GM19043 (cell line): Measurements from ENCODE around the gene MVK.

Experiments
- ATAC-seq: cut with Tn5 transposase; IDR thresholded peaks from one replicate; pipeline ENCODE4 v1.9.1; 2021; ENCODE audit warnings: low read depth; ENCODE audit not compliant: unreplicated experiment

MVK gene

GRCh38 chr12:109605016-109605415, 31.4 kb downstream of the MVK start:
- no peak for ATAC-seq

- no peak for ATAC-seq
These were observed 32.1 kb downstream of the MVK start for GRCh38 chr12:109605599-109606228.

- ATAC-seq, result no peak
These were observed 32.9 kb downstream of the MVK start for GRCh38 chr12:109606320-109607028.

GRCh38 chr12:109607618-109608017, 34.0 kb downstream of the MVK start:
- no peak for ATAC-seq

- ATAC-seq, result no peak
These were observed 34.7 kb downstream of the MVK start for GRCh38 chr12:109608270-109608669.

GRCh38 chr12:109608793-109609192, 35.2 kb downstream of the MVK start:
- ATAC-seq, result no peak

GRCh38 chr12:109609342-109609741, 35.7 kb downstream of the MVK start:
- no peak for ATAC-seq

GRCh38 chr12:109610523-109610922, 36.9 kb downstream of the MVK start:
- no peak for ATAC-seq

GRCh38 chr12:109611223-109611622, 37.6 kb downstream of the MVK start:
- ATAC-seq, result no peak

GRCh38 chr12:109612003-109612402, 38.4 kb downstream of the MVK start:
- ATAC-seq, result no peak

GRCh38 chr12:109612975-109613502, 39.4 kb downstream of the MVK start:
- no peak for ATAC-seq

- no peak for ATAC-seq
These were observed 40.3 kb downstream of the MVK start for GRCh38 chr12:109613649-109614455.

GRCh38 chr12:109615556-109616229, 42.1 kb downstream of the MVK start:
- ATAC-seq, result no peak

GRCh38 chr12:109617491-109617890, 43.9 kb downstream of the MVK start:
- no peak for ATAC-seq

- ATAC-seq, result no peak
These were observed 44.5 kb downstream of the MVK start for GRCh38 chr12:109618082-109618481.

GRCh38 chr12:109619002-109619604, 45.5 kb downstream of the MVK start:
- ATAC-seq, result no peak

GRCh38 chr12:109621211-109621694, 47.7 kb downstream of the MVK start:
- ATAC-seq, result no peak

- no peak for ATAC-seq
These were observed 48.3 kb downstream of the MVK start for GRCh38 chr12:109621901-109622364.

- no peak for ATAC-seq
These were observed 50.9 kb downstream of the MVK start for GRCh38 chr12:109624467-109624866.

GRCh38 chr12:109625131-109625559, 51.6 kb downstream of the MVK start:
- ATAC-seq, result no peak
